Cardiac fibroblast (primary cell): ENCODE data around the gene PDIA4.
"Not testable (repeated sequence)": the region's sequence is repeated elsewhere in the genome, so short reads cannot be mapped to it uniquely, and the experiment has no call there.

Source experiments
- DNase-seq, 2 donors: peaks; one replicate each; pipeline versions ENCODE4 v3.0.0 to v3.0.0-alpha.2; 2010; ENCODE audit warnings: low read depth in 2 of 2
- H3K4me3 ChIP-seq, 2 donors: replicated peaks in 1 of 2; 1 replicate in 1 of 2; 2 replicates in 1 of 2; pipeline ENCODE4 v1.5.1; 2011; ENCODE audit warnings: low read depth in 2 of 2, low read length in 2 of 2, mild to moderate bottlenecking in 2 of 2, moderate library complexity in 1 of 2
- CTCF ChIP-seq: IDR thresholded peaks from one replicate; pipeline ENCODE4 v1.5.1; 2011; ENCODE audit warnings: low read depth, mild to moderate bottlenecking, low read length, inconsistent platforms

Gene PDIA4

GRCh38 chr7:149053885-149054284 lies 25.6 kb upstream of the PDIA4 start:
- no peak for DNase-seq
- no peak for TF ChIP-seq CTCF
- no peak overlapping the region for H3K4me3 ChIP-seq

- no peak for DNase-seq
- no peak for TF ChIP-seq CTCF
- H3K4me3 ChIP-seq, result no peak overlapping the region
Measured at GRCh38 chr7:149053384-149053783, 25.1 kb upstream of the PDIA4 start.

- DNase-seq, result peak in 1 of 2 donors; percentile 24
- H3K4me3 ChIP-seq, result no peak overlapping the region
- no peak for TF ChIP-seq CTCF
Measured at GRCh38 chr7:149050941-149051340, 22.6 kb upstream of the PDIA4 start.

DNA sequence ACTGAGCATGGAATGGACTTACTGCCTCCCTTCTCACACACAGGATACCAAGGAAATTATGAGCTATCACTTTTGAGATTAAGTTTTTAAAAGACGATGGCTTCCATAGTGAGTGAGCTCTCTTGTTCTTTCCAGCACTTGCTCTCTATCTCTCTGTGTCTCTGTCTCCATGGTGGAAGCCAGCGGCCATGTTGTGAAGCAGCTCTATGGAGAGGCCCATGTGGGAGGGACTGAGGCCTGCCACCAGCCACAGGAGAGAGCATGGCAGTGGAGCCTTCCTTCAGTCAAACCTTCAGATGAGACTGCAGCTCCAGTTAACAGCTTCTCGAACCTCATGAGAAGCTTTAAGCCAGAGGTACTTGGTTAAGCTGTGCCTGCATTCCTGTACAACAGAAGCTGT lies 20.5 kb upstream of the PDIA4 start:
- DNase-seq, result no peak
- no peak overlapping the region for H3K4me3 ChIP-seq
- no peak for TF ChIP-seq CTCF

DNA sequence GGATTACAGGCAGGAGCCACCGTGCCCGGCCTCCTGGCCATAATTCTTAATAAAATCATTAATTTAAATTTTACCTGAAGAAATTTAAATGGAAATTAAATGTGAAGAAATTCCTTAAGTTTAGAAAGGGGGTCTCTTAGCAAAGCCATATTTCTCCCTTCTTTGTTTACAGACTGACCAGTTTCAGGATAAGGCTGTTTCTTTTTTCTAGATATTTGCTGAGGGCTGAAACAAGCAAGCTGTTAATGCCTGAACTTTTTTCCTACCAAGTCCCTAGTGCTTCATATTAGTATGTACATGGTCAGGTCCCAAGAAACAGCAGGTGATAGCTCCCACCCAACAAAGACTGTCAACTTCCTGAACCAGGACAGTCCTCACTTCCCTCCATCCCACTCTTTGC lies 18.1 kb upstream of the PDIA4 start:
- TF ChIP-seq CTCF, result no peak
- H3K4me3 ChIP-seq, result no peak overlapping the region
- DNase-seq, result no peak

DNA sequence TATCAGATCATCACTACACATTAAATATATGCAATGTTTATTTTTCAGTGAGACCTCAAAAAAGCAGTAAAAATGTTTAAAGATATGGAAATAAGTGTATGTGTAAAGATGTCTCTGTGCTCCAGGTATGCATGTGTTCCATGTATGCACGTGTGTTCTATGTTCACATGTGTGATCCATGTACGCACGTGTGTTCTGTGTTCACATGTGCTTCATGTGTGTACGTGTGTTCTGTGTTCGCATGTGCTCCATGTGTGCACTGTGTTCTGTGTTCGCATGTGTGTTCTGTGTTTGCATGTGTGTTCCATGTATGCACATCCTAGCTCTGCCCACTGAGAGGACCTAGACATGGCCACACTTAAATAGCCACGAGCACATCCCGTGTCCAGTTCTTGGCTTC lies 15.6 kb upstream of the PDIA4 start:
- no peak overlapping the region for H3K4me3 ChIP-seq
- no peak for DNase-seq
- TF ChIP-seq CTCF, result no peak

DNA sequence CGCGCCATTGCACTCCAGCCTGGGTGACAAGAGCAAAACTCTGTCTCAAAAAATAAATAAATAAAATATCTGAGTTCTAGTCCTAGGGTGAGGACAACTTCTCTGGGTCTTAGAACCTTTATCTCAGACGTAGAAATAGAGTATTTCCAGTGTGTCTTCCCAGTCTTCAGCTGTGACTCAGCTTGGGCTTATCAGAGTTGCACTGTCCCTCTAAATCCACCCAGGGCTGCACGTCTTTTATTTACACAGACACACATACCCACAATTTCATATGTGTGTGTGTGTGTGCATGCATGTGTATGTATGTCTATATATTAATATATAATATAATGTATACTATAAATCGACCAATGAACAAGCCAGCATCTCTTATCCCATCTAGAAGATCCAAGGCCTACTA lies 13.0 kb upstream of the PDIA4 start:
- TF ChIP-seq CTCF, result no peak
- no peak overlapping the region for H3K4me3 ChIP-seq
- no peak for DNase-seq

DNA sequence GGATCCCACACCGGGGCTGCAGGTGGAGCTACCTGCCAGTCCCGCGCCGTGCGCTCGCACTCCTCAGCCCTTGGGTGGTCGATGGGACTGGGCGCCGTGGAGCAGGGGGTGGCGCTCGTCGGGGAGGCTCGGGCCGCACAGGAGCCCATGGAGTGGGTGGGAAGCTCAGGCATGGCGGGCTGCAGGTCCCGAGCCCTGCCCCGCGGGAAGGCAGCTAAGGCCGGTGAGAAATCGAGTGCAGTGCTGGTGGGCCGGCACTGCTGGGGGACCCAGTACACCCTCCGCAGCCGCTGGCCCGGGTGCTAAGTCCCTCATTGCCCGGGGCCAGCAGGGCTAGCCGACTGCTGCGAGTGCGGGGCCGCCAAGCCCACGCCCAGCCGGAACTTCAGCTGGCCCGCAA lies 10.3 kb upstream of the PDIA4 start:
- not testable (repeated sequence) for DNase-seq, H3K4me3 ChIP-seq
